Common myeloid progenitor, CD34-positive (primary cell): ENCODE measurements around the gene KHK.

Experiments used
- CTCF ChIA-PET: fragments of 350-600 bp; sonication (Branson Sonifier 250); formaldehyde crosslinking; loops from one replicate; lab custom pipeline; 2021; ENCODE audit warnings: antibody characterized with exemption; lab: Charles Lee
- POLR2A ChIA-PET: fragments of 350-600 bp; sonication (Branson Sonifier 250); formaldehyde crosslinking; loops from one replicate; lab custom pipeline; 2021; ENCODE audit warnings: antibody characterized with exemption; lab: Charles Lee
- DNase-seq, 3 donors: peaks; one replicate each; pipeline versions ENCODE4 v3.0.0 to v3.0.0-alpha.2; 2013
- H3K27ac ChIP-seq, 2 experiments: 1 replicate in 1 of 2; 2 replicates in 1 of 2; pipeline ENCODE4 v1.7.0; 2013; ENCODE audit warnings: inconsistent platforms in 2 of 2, low read length in 2 of 2, mild to moderate bottlenecking in 2 of 2, low read depth in 1 of 2, moderate library complexity in 1 of 2; ENCODE audit not compliant: severe bottlenecking in 2 of 2, insufficient read depth in 1 of 2, poor library complexity in 1 of 2
- H3K27me3 ChIP-seq, 5 experiments: replicated peaks in 2 of 5; 1 replicate in 3 of 5; 2 replicates in 2 of 5; pipeline versions ENCODE4 v1.6.1 to v1.7.0; 2013; ENCODE audit warnings: low read length in 4 of 5, mild to moderate bottlenecking in 2 of 5, moderate library complexity in 2 of 5, inconsistent platforms in 1 of 5; ENCODE audit not compliant: insufficient read depth in 5 of 5, control insufficient read depth in 4 of 5
- H3K36me3 ChIP-seq, 4 experiments: 1 replicate in 2 of 4; 2 replicates in 2 of 4; pipeline versions ENCODE4 v1.6.1 to v1.7.0; 2013; ENCODE audit warnings: low read length in 3 of 4, control low read depth in 1 of 4, mild to moderate bottlenecking in 1 of 4; ENCODE audit not compliant: control insufficient read depth in 4 of 4, insufficient read depth in 4 of 4
- H3K4me1 ChIP-seq, 4 experiments: 1 replicate in 3 of 4; 2 replicates in 1 of 4; pipeline versions ENCODE4 v1.6.1 to v1.7.1; 2013; ENCODE audit warnings: low read length in 3 of 4, mild to moderate bottlenecking in 3 of 4, control low read depth in 1 of 4, inconsistent platforms in 1 of 4, moderate library complexity in 1 of 4; ENCODE audit not compliant: control insufficient read depth in 4 of 4, insufficient read depth in 4 of 4; ENCODE audit errors: control extremely low read depth in 1 of 4
- H3K4me3 ChIP-seq, 7 experiments: 1 replicate in 4 of 7; 2 replicates in 3 of 7; pipeline versions ENCODE4 v1.5.1 to v1.7.0; 2013; ENCODE audit warnings: mild to moderate bottlenecking in 7 of 7, low read length in 6 of 7, moderate library complexity in 6 of 7, inconsistent platforms in 2 of 7, low read depth in 2 of 7, control low read depth in 1 of 7; ENCODE audit not compliant: insufficient read depth in 4 of 7, control insufficient read depth in 1 of 7; ENCODE audit errors: extremely low read depth in 1 of 7
- H3K9me3 ChIP-seq, 5 experiments: 1 replicate in 4 of 5; 2 replicates in 1 of 5; pipeline versions ENCODE4 v1.6.1 to v1.7.1; 2013; ENCODE audit warnings: low read length in 4 of 5, mild to moderate bottlenecking in 2 of 5, inconsistent platforms in 1 of 5, low read depth in 1 of 5, moderate library complexity in 1 of 5; ENCODE audit not compliant: control insufficient read depth in 4 of 5, insufficient read depth in 2 of 5; ENCODE audit errors: control extremely low read depth in 1 of 5
- WGBS: methylation state at CpG from one replicate; pipeline ENCODE4 v1.1.5; 2013; ENCODE audit not compliant: insufficient coverage; 5-methylcytosine and 5-hydroxymethylcytosine counted together

The KHK gene

GRCh38 chr2:27121906-27122305 lies 35.3 kb downstream of the KHK start:
- no CpG with 5 or more reads among the region's 2 CpGs for WGBS
- Histone ChIP-seq H3K36me3 (no peaks in the 10 kb centered on the region), H3K27me3 (peaks cover 0 to 24% (median 0%) of the 10 kb centered on the region in 5 experiments), H3K4me1 (peaks cover 0 to 33% (median 25%) of the 10 kb centered on the region in 4 experiments), H3K27ac (no peak overlapping the region), H3K4me3 (no peak overlapping the region), H3K9me3 (no peaks in the 10 kb centered on the region)
- ChIA-PET POLR2A (no interaction called here), CTCF (no interaction called here)
- peak in 2 of 3 donors; percentile 26 to 37 for DNase-seq

- no peak for DNase-seq
- no peaks in the 10 kb centered on the region for H3K36me3 ChIP-seq
- H3K27ac ChIP-seq = no peak overlapping the region
- no peaks in the 10 kb centered on the region for H3K9me3 ChIP-seq
- H3K4me3 ChIP-seq = peak overlapping the region in 5 of 7 experiments; percentile 59 to 86 (median 82)
- peaks cover 0 to 23% (median 0%) of the 10 kb centered on the region in 5 experiments for H3K27me3 ChIP-seq
- H3K4me1 ChIP-seq = peaks cover 0 to 33% (median 25%) of the 10 kb centered on the region in 4 experiments
- ChIA-PET POLR2A (interaction anchor here (1.8 kb wide), 1 partner anchor 11 kb away, joined by 8 read pairs; the partner anchor contains the start of gene PREB), CTCF (interaction anchor here (0.8 to 3.0 kb wide), 10 partner anchors 9 to 75 kb away, joined by 3 to 31 read pairs (median 4); partner anchors contain the start of gene PREB)
- WGBS = 97% methylated on average over 7 of the region's 7 CpGs
Measured at GRCh38 chr2:27122791-27123190, 36.2 kb downstream of the KHK start.

DNA sequence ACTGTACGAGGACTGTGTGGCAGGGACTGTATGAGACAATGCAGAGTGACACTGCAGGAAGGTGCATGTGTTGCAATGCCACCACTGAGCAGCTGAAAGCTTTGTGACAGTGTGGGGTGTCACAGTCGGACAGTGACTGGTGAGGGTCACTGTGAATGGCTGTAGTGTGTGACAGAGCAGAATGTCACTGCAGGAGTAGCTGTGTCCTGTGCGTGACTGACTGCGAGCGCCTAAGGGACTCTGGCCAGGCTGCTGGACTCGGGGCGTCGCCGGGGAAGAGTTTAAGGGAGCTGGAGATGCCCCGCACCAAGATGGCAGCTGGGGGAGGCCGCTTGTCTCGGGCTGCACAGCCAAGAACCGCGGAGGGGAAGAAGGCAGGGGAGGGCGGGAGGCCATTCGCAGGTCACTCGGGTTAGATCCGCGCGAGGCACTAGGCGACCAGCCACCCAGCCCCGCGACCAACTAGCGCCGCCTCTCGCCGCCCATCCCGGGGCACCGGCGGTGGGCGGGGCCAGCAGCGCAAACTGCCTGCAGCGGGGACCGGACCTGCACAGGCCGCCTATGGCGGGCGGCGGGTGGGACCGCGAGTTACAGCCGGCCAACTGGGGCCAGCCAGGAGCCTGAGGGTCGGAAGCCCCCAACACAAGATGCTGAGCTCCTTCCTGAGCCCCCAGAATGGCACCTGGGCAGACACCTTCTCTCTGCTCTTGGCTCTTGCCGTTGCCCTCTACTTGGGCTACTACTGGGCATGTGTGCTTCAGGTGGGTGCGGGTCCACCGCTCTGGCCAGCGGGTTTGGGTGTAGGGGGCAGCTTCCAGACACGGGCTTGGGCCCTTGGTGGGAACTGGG lies 37.0 kb downstream of the KHK start, which contains the start of gene ABHD1:
Gene ABHD1, plus strand, starts transcription at position 514 of the 849 bp plus-strand sequence. Its CDS starts 134 bp downstream, at position 648.
- 12% methylated on average over 32 of the region's 47 CpGs for WGBS
- peak; percentile 52 to 79 (median 66) for DNase-seq
- no peaks in the 10 kb centered on the region for H3K36me3 ChIP-seq
- H3K27ac ChIP-seq = no peak within 1 kb of the TSS
- peak within 1 kb of the TSS; percentile 59 to 86 (median 74) for H3K4me3 ChIP-seq
- H3K4me1 ChIP-seq = peaks cover 0 to 26% (median 21%) of the 10 kb centered on the region in 4 experiments
- POLR2A ChIA-PET = interaction anchor here (1.8 kb wide), 1 partner anchor 10 kb away, joined by 8 read pairs; the partner anchor contains the start of gene PREB
- no peaks in the 10 kb centered on the region for H3K9me3 ChIP-seq
- H3K27me3 ChIP-seq = peaks cover 0 to 20% (median 0%) of the 10 kb centered on the region in 5 experiments
- CTCF ChIA-PET = interaction anchor here (0.7 to 3.0 kb wide), 14 partner anchors 10 to 75 kb away, joined by 3 to 31 read pairs (median 4); partner anchors contain the start of gene PREB

DNA sequence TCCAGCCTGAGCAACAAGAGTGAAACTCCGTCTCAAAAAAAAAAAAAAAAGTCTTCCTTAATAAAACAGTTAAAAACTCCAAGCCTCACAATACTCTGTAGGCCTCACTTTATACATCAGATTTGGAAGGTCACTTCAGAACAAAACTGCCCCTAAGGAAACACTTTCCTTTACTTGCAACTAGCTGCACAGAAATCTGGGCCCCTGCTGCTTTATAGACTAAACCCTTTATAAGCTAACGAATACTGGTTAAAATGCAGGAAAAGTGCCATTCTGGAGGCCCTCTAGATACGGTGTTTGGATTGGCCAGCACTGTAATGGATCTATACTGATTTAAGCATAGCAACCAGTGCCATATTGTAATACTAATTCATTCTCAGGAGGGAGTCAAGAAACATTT lies 38.5 kb downstream of the KHK start:
- WGBS = 100% methylated on average over 1 of the region's 3 CpGs
- no peak for DNase-seq
- peaks cover 0 to 12% (median 0%) of the 10 kb centered on the region in 5 experiments for H3K27me3 ChIP-seq
- POLR2A ChIA-PET = no interaction called here
- H3K9me3 ChIP-seq = no peaks in the 10 kb centered on the region
- H3K27ac ChIP-seq = no peak overlapping the region
- CTCF ChIA-PET = interaction anchor here (2.6 to 3.0 kb wide), 2 partner anchors 8 to 23 kb away, joined by 8 to 31 read pairs; partner anchors contain the start of gene PREB
- no peak overlapping the region for H3K4me3 ChIP-seq
- peaks cover 0 to 19% (median 14%) of the 10 kb centered on the region in 4 experiments for H3K4me1 ChIP-seq
- H3K36me3 ChIP-seq = peaks cover 0 to 9% (median 6%) of the 10 kb centered on the region in 4 experiments

- H3K27me3 ChIP-seq = peaks cover 0 to 9% (median 0%) of the 10 kb centered on the region in 5 experiments
- H3K27ac ChIP-seq = no peak overlapping the region
- H3K4me3 ChIP-seq = no peak overlapping the region
- H3K9me3 ChIP-seq = no peaks in the 10 kb centered on the region
- WGBS = 63% methylated on average over 3 of the region's 5 CpGs
- peaks cover 0 to 21% (median 15%) of the 10 kb centered on the region in 4 experiments for H3K36me3 ChIP-seq
- POLR2A ChIA-PET = interaction anchor here (0.6 kb wide), 1 partner anchor 29 kb away, joined by 3 read pairs; no protein-coding TSS in a partner anchor
- CTCF ChIA-PET = no interaction called here
- no peak for DNase-seq
- H3K4me1 ChIP-seq = peaks cover 0 to 19% (median 14%) of the 10 kb centered on the region in 4 experiments
Measured at GRCh38 chr2:27126252-27126710, 39.7 kb downstream of the KHK start.

DNA sequence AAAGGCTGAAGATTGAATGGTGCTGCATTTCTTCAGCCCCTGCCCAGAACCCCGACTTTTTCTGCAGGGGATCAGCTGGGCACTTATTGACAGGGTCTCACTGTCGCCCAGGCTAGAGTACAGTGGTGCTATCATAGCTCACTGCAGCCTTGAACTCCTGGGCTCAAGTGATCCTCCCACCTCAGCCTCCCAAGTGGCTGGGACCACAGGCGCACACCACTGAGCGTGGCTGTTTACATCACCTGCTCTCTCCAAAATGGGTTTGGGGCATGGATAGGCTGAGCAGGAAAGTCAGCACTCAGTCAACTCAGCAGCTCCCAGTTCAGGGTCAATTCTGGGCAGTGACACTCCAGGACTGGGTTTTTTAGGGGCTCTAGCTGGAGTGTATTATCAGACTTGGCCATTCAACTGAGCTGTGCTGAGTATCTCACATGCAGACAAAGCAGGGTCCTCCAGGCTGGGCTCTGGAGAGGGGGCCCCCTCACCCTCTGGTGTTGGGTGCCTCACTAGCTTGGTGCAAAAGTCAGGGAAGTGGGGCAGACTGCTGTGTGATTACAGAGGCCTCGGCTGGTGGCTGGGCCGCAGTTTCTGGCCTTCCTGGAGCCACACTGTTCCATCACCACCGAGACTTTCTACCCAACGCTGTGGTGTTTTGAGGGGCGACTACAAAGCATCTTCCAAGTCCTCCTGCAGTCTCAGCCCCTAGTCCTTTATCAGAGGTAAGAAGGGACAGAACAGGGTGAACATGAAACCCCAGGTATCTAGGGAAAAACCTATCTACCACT lies 41.5 kb downstream of the KHK start:
- Histone ChIP-seq H3K36me3 (peaks cover 2 to 39% (median 31%) of the 10 kb centered on the region in 4 experiments), H3K4me3 (no peak overlapping the region), H3K27ac (no peak overlapping the region), H3K27me3 (peaks cover 0 to 2% (median 0%) of the 10 kb centered on the region in 5 experiments), H3K4me1 (peaks cover 0 to 13% (median 11%) of the 10 kb centered on the region in 4 experiments), H3K9me3 (no peaks in the 10 kb centered on the region)
- ChIA-PET POLR2A (no interaction called here), CTCF (interaction anchor here (1.0 kb wide), 1 partner anchor 17 kb away, joined by 3 read pairs; no protein-coding TSS in a partner anchor)
- DNase-seq = no peak
- WGBS = 93% methylated on average over 7 of the region's 9 CpGs
